IPS DF 19.7 (cell line): ENCODE results near the gene MUC6.

ENCODE experiments used
- DNase-seq: peaks from one replicate; pipeline ENCODE4 v3.0.0-alpha.2; 2013; ENCODE audit warnings: low read depth, low spot score

Gene MUC6

DNA sequence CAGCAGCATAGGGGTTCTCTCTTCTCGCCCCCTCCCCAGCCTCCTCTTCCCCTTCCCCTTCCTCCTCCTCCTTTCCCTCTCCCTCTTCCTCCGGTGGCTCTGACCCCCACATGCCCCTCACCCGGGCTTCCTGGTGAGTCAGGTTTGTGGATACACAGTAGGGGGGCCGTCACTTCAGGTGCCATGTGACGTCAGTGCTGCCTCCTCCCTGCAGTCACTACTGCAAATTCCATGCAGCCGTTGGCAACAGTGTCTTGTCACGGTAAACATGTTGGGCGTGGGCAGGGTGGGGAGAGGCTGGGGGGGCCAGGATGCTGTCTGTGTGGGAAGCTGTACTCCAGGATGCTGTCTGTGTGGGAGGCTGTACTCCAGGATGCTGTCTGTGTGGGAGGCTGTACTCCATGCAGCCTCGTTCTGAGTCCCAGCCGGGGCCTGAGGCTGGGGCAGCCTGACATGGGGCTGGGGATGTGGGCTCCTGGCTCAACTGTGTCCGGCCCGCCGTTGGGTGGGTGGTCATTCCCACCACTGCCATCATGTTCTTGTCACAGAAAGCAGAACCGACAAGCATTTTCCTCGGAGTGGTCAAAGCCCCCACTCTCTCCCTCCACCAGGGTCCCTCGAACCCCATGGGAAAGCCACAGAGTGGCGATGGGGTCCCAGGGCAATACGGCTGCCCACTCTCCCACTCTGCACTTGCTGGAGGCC, 35.8 kb upstream of the MUC6 start:
- DNase-seq: no peak

DNA sequence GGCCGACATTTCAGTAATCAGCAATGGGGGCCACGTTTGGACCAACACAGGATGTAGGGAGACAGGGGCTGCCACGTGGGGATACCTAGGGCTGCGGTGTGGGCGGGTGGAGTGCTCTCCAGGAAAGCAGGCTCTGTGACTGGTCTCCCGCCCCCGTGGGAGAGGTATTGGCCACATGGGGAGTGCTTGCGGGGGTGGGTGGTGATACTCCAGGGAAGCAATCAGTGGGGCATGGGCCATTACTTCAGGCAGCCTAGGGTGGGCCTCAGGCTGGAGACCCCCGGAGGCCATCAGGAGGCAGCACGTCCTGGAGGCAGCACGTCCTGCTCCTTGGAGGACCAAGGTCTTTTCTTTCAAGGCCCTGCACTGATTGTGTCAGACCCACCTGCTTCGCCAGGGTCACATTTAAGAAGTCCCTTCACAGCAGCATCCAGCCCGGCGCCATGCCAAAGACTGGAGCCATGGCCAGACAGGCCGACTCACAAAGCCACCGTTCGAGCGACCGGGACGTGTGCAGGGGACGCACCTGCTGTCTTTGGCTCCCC, 35.1 kb upstream of the MUC6 start:
- no peak for DNase-seq

GRCh38 chr11:1070594-1071462, 34.3 kb upstream of the MUC6 start:
- DNase-seq: no peak

GRCh38 chr11:1069740-1070139, 33.2 kb upstream of the MUC6 start:
- DNase-seq: no peak

- no peak for DNase-seq
Measured at GRCh38 chr11:1067812-1068496, 31.4 kb upstream of the MUC6 start.

DNA sequence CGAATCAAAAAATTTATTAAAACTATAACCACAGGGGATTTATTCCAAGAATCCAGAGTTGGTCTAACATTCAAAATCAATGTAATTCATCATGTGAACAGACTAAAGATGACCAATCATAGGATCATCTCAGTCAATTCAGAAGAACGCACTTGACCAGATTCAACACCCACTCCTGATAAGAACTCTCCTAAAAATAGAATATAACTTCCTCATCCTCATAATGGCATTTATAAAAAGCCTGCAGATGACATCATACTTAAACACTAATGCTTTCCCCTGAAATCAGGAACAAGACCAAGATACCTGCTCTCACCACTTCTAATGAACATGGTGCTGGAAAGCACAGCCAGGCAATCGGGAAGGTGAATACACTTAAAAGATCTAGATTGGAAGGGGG, 27.6 kb upstream of the MUC6 start:
- DNase-seq: no peak

DNA sequence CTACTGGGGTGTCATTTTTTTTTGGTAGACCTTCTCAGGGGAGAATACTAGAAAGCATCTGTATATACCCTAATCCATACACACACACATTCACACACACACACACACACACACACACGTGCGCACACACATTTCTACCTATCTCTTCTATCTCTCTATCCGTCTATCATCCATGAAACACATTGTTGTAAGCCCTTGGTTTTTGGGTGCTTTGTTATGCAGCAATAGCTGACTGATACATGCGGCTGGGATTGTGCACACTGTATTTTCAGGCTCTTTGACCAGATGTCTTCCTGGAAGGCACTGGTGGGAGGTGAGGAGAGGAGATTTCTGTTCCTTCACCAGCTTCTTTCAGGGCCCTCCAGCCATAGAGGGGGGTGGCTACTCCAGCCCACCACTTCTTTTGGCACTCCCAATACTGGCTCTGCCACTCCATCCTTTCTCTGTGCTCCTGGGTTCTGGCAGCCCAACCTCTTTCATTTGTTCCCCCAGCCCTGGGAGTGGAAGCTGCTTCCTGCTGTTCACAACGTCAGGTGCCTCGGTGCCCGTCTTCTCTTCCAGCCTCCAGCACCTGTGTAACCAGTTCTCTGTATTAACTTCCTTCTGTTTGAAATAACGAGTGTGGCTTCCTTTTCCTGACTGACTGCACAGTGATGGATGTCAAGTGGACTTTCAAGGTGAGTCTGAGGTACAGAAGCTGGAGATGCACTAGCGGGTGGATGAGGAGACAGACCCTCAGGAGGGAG, 25.7 kb upstream of the MUC6 start:
- no peak for DNase-seq

DNA sequence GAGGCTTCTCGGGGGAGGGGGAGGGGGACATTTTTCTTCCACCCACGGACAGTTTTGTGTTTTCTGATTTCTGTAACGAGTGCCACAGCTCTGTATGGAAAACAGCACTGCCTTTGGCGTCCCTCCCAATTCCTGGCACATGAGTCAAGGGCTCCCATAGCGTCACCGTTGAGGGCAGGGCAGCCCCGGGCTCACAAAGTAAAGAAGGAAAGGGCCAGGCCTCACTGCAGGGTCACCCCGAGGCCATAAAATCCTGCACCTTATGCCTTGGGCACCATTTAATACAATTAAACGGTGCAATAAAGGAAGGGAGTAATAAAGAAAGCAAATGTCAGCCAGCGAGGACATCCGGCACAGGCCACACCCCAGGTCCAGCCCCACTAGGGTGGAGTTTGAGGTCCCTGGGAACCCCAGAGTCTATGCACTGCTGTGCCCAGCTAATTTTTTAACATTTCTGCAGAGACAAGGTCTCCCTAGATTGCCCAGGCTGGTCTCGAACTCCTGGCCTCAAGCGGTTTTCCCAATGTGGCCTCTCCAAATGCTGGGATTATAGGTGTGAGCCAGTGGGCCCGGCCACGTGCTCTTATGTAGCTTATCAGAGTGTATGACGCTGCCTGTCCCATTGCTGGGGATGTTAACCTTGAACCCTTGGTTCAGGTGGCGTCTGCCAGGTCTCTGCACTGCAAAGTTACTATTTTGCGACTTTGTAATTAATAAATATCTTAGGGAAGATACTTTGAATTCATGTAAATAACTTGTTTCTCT, 24.5 kb upstream of the MUC6 start:
- DNase-seq: no peak

GRCh38 chr11:1060410-1060809, 23.9 kb upstream of the MUC6 start:
- DNase-seq: no peak

DNA sequence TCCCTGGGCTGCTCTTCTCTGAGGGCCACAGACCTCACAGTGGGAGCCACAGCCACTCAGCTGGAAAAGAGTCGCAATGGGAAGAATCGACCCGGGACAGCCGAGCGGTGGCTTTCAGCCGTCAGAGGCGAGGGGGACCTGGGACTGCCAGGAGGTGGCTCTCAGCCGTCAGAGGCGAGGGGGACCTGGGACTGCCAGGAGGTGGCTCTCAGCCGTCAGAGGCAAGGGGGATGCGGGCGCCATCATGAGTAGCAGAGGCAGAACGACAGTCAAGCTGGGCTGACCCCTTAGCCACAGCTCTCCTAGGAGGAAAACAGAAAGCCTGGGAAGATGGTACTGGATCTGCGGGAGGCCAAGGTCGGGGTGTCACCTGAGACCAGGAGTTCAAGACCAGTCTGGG, 23.2 kb upstream of the MUC6 start:
- DNase-seq: no peak

DNA sequence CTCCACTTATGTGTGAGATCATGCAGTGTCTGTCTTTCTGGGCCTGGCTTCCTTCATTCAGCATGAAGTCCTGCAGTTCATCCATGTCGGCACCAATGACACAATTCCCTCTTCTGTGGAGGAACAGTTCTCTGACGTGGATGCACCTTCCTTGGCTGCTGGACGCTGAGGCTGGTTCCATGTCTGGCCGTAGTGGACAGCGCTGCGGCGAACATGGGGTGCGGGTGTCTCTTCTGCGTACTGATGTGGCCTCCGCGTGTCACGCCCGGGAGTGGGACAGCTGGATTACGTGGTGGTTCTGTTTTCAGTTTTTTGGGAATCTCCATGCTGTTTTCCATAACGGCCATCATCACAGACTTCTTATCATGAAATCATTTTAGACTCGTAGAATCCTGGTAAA, 21.3 kb upstream of the MUC6 start:
- no peak for DNase-seq

GRCh38 chr11:1055990-1056771, 19.7 kb upstream of the MUC6 start:
- no peak for DNase-seq

DNA sequence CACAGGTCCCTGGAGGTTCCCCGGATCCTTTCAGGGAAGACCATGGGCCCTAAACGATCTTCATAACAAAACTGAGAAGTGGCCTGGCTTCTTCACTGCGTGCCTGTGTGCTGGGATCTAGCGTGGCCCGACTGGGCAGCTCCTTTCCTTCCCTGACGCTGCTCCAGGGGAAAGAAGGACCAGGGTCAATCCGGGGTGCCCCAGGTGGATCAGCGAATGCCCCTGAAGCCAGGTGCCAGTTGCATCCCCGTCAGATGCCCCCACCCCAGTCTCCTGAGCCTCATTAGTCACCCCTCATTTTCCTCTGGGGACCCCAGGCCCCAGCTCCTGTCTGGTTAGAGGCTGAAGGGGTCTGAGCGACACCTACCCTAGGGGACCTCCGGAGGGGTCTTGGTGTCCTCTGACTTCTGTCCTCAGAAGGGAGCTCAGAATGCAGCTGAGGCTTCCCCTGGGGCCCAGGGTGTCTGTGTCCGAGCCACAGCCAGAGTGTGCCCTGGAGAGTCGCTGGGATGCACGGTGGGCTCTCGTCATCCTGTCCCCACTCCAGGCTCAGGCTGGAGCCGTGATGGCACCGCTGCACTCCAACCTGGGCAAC, 18.7 kb upstream of the MUC6 start:
- no peak for DNase-seq

DNA sequence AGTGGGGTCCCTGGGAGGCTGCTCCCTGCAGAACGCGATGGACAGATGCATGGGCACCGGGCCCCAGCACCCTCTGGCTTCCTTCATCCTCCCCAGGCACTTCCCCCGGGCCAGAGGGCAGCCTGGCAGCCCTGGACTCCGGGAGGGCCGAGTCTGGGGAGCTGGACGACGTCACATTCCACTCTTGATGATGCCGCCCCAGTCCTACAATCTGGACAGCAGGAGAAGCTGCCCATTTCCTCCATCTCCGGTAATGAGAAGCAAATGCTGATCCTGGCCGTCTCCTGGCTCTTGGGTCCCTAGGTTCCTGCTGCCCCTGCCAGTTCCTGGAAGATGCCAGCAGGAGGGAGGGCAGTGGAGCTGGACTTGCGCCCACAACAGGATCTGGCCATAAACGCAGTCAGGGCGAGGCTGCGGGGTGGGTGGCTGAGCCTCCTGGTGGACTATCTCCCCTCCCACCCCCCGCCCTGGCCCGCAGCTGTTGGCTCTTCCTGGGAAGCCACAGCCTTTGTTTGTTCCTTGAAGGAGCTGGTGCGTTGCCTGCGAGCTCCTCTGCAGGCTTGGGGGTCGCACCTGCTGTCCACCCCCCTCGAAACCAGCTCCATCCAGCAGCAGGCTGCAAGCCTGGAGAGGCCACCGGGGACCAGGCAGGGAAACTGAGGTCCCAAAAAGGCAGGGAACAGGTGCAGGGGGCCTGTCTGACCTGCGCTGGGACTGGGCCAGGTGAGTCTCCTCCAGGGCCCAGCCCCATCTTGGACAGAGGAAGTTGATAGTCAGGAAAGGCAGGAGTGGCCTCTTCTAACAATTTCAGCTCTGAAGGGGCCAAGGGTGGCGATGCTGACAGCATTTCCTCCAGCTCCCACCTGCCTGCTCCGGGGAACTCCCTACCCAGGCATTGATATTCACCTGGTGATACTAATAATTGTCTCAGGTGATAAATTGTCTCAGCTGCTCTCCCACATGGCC, 17.9 kb upstream of the MUC6 start:
- DNase-seq: no peak

GRCh38 chr11:1053121-1053901, 16.8 kb upstream of the MUC6 start:
- DNase-seq: no peak

DNA sequence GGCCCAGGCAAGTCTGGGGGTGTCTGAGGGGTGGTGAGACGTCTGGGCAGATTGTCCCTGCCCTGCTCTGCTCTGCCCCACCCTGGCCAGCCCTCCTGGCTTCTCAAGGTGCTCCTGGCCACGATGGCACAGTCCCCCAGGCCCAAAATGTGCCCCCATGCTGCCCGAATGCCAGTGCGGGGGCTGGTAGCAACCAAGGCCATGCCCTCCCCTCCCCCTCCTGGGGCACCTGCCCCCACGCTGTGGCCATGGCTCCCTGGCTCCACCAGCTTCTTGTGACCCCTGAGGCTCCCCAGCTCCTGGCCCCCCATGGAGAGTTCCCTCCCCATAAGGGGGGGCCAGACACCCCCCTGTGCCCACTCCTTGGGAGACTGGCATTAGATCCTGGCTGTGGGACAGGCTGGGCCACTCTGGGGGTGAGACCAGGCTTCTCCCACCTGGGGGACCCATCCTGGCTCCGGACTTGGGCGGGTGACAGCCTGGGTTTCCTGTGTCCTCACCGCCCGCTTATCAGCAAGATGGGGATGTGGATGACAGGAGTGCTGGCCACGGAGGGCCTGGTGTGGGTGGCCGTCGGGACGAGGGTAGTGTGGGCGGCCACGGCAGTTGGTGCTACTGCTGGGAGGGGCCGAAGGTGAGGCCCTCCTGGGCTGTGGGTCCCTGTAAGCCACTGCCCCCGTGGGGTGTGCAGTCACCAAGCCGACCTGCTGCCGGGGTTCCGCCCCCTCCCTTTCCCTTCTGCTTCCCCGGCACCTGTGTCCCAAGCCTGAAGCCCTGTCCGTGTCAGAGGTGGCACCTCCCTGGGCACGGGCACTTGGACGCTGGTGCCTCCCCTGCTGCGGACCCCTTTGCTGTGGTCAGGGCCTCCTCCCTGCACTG, 15.9 kb upstream of the MUC6 start:
- DNase-seq: no peak
